SK-N-SH (cell line): Measurements from ENCODE around the gene CELA3B.

Experiments
- EP300 ChIP-seq, 2 experiments: IDR thresholded peaks; 2 replicates each; pipeline versions ENCODE4 v1.4.0 to v1.6.1; 2012; ENCODE audit warnings: borderline replicate concordance in 1 of 2, low read depth in 1 of 2, low read length in 1 of 2
- JUND ChIP-seq: IDR thresholded peaks from 2 replicates; pipeline ENCODE4 v1.4.0; 2012
- POLR2AphosphoS5 ChIP-seq: IDR thresholded peaks from 2 replicates; pipeline ENCODE4 v1.6.1; 2012; ENCODE audit warnings: low read depth, low read length
- SIN3A ChIP-seq: IDR thresholded peaks from 2 replicates; pipeline ENCODE4 v1.6.1; 2012; ENCODE audit warnings: low read depth, mild to moderate bottlenecking, low read length, moderate library complexity, borderline replicate concordance
- YY1 ChIP-seq: IDR thresholded peaks from 2 replicates; pipeline ENCODE4 v1.4.0; 2012; ENCODE audit warnings: low read depth, mild to moderate bottlenecking
- TF ChIP-seq, protein P1 (sequence below): fragments of 200-600 bp; sonication (generic); IDR thresholded peaks from 2 replicates; pipeline ENCODE4 v1.6.1; 2017; ENCODE audit warnings: antibody characterized with exemption, mild to moderate bottlenecking, moderate library complexity

DNA sequence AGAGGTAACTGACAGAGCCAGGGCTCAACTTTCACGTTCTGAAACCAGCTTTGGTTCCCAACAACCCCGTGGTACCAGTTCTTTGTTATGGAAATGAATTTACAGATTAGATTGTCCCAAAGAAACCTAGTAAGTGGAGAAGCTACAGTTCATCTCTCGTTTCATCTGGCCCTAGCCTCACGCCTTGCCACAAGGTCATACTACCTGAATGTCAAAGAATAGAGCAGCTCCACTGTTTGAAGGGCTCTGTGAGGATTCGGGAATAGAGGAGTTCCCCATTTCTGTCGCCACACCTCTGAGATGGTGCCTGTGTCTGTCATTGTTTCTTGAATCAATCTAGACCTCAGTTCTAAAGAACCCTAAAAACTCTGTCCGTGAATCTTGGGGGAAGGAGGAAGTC is 60.7 kb downstream of the CELA3B start:
- TF ChIP-seq YY1 (no peak), SIN3A (no peak), POLR2AphosphoS5 (no peak), JUND (no peak), EP300 (IDR thresholded peaks at IDR 0.05; ENCODE audit: borderline replicate concordance in 1 of 2, low read depth in 1 of 2, low read length in 1 of 2) (no peak)
- TF ChIP-seq, protein P1, sequence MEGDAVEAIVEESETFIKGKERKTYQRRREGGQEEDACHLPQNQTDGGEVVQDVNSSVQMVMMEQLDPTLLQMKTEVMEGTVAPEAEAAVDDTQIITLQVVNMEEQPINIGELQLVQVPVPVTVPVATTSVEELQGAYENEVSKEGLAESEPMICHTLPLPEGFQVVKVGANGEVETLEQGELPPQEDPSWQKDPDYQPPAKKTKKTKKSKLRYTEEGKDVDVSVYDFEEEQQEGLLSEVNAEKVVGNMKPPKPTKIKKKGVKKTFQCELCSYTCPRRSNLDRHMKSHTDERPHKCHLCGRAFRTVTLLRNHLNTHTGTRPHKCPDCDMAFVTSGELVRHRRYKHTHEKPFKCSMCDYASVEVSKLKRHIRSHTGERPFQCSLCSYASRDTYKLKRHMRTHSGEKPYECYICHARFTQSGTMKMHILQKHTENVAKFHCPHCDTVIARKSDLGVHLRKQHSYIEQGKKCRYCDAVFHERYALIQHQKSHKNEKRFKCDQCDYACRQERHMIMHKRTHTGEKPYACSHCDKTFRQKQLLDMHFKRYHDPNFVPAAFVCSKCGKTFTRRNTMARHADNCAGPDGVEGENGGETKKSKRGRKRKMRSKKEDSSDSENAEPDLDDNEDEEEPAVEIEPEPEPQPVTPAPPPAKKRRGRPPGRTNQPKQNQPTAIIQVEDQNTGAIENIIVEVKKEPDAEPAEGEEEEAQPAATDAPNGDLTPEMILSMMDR, result no peak
